Activated CD4-positive, CD25-positive, alpha-beta regulatory T cell treated with anti-CD3 and anti-CD28 coated beads, Interleukin-2, amount 50 U/mL, for 24 hours (primary cell): Measurements from ENCODE around the gene ELF4.

Experiments
- ATAC-seq, 2 donors: fragments of 150-1000 bp; cut with Tn5 transposase; one replicate each; pipeline ENCODE4 v1.10.0; 2021; ENCODE audit warnings: mild to moderate bottlenecking in 1 of 2, moderate library complexity in 1 of 2

ELF4 gene

GRCh38 chrX:130114141-130114588 is 3.9 kb upstream of the ELF4 start:
- no peak for ATAC-seq

- ATAC-seq = no peak
Observed at GRCh38 chrX:130111220-130112154, 1.2 kb upstream of the ELF4 start.

DNA sequence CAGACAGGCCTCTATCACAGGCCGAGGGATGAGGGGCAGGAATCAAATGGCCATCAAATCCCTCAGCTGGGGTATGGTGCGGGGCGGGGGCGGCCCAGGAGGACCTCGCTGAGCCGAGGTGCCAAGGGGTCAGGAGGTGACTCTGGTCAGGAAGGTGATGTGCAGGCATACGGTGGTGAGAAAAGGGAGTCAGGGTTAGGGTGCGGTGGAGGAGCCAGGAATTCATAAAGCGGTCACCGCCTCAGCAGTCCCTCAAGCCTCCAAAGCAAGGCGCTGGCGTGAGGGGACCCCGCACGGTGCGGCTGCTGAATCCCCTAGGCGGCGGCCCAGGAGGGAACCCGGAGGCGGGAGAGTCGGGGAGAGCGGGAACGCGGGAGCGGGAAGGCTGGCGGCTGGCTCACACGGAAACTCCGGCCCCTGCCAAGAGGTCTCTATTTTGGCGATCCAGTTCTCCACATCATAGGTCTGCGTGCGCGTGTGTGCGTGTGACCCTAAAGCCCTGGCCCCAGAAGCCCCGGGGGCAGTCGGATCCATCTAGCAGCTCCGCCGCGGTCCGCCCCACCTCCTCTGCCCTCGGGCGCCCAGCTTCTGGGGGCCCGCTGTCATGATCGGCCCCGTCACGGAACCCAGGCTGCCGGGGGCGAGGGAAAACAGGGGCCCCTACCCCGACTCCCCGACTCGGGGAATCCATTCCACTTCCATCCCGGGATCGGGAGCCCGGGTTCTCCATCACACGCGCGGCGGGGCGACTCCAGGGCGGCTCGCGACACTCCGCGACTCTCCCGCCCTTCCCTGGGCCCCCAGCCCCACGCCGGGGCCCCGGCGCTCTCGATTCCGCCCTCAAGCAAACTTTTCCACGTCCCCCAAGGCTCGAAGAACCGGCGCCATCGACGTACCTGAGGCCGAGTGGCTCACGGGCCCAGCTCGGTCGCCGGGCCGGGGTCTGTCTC is 593 bp downstream of the ELF4 start:
- ATAC-seq = peak; percentile 9 to 17

GRCh38 chrX:130108647-130109428 is 1.5 kb downstream of the ELF4 start:
- ATAC-seq = peak; percentile 51 to 63

GRCh38 chrX:130106071-130106470 is 4.2 kb downstream of the ELF4 start:
- ATAC-seq = no peak

GRCh38 chrX:130105244-130105643 is 5.1 kb downstream of the ELF4 start:
- ATAC-seq = no peak

- ATAC-seq = no peak
Observed at GRCh38 chrX:130103605-130104004, 6.7 kb downstream of the ELF4 start.

- no peak for ATAC-seq
Observed at GRCh38 chrX:130100180-130100579, 10.1 kb downstream of the ELF4 start.

DNA sequence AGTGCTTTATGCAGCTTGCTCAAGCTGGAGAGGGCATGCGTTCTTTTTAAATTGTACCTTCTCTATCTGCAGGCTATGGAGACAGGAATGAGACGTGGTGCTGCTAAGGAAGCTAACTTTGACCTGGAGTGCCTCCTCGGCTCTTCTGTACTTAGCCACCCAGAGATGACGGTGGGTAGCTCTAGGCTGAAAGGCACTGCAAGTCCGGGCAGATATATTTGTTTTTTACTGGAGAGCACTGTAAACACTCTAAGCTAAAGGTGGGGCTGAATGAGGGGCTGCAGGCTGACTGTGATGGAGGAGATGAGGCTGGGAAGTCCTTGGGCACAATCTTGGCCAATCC is 12.1 kb downstream of the ELF4 start:
- ATAC-seq = no peak

GRCh38 chrX:130097507-130098209 is 12.6 kb downstream of the ELF4 start:
- ATAC-seq = peak; percentile 35 to 48

DNA sequence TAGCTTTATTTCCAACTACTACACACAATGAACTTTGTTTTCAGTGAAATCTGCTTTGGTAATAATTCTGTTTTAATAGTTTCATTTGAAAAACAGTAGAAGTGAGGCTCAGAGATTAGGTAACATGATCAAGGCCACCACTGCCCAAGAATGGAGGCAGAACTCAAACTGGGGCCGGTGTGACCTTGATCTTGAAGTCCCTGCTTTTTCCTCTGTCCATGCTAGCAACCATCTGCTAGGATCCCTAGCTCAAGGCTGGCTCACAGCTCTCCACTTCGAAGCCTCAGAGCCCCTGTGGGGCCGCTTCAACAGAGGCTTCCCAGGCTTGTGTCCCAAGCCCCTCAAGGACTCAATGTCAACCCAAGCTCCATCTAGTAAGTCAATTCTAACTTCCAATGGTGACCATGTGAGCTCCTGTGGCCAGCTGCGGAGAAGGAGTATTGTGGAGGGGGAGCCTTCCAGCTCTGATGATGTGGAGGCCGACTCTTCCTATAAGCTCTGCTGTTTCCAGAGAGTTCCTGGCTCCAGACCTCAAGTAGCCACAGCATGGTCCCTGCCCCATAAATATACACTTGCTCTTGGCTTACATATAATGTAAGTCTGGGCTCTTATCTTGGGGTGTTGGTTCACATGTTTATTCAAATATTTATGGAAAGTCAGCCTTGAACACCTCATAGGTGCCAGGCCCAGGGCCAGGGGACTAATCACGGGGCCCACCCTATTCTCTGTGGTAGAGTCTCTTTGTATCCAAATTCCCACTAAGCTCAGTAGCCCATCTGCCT is 14.9 kb downstream of the ELF4 start:
- ATAC-seq = no peak

GRCh38 chrX:130094696-130095095 is 15.6 kb downstream of the ELF4 start:
- ATAC-seq = no peak

DNA sequence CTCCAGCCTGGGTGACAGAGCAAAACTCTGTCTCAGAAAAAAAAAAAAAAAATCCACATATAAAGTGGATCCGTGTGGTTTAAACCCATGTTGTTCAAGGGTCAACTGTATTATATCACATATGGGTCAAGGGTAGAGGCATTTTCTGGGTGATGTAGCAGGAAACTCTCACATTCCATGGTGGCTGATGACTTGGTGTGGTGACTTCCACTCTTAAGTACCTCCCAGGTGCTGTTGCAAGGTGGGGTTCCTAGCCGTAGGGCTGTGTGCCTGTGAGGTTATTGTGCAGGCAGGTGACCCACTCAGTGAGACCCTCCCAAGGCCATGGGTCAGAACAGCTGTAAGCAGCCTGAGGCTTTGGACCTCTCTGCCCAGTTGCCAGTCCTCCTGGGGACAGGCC is 17.0 kb downstream of the ELF4 start:
- no peak for ATAC-seq

GRCh38 chrX:130091980-130092522 is 18.2 kb downstream of the ELF4 start:
- peak; percentile 96 to 98 for ATAC-seq

- ATAC-seq = no peak
Observed at GRCh38 chrX:130090364-130090763, 19.9 kb downstream of the ELF4 start.

DNA sequence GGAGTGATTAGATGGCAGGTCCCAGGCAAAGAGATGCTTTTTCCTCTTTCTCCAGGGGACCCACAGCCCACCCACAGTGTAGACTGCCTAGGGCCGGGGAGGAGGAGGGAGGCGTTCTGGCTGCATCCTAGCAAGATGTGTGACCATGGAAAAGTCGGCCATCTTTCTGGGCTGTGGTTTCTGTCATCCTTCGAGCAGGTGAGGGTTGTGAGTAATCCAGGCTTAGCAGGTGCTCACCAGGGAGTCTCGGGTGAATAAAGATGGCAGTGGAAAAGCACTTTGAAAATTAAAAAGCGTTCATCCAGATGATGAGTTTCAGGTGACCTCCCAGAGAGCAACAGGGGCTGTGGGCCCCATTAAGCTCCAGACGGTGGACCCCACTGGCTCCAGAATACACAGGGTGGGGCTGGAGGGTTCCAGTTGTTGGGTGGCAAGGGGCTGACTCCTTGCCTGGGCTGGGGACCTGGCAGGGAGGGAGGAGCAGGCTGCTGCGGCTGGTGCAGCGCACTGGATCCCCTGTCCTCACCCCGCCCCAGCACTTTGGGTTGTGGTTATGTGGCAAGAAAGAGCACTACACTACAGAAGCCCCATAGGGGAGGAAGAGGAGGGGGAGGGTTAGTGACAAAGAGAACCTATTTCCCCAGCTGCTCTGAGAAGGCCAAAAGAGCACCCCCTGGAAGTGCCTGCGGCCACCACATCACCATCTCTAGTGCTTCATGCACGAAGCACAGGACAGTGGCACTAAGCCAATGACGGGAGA is 23.7 kb downstream of the ELF4 start:
- ATAC-seq = peak; percentile 46 to 50

DNA sequence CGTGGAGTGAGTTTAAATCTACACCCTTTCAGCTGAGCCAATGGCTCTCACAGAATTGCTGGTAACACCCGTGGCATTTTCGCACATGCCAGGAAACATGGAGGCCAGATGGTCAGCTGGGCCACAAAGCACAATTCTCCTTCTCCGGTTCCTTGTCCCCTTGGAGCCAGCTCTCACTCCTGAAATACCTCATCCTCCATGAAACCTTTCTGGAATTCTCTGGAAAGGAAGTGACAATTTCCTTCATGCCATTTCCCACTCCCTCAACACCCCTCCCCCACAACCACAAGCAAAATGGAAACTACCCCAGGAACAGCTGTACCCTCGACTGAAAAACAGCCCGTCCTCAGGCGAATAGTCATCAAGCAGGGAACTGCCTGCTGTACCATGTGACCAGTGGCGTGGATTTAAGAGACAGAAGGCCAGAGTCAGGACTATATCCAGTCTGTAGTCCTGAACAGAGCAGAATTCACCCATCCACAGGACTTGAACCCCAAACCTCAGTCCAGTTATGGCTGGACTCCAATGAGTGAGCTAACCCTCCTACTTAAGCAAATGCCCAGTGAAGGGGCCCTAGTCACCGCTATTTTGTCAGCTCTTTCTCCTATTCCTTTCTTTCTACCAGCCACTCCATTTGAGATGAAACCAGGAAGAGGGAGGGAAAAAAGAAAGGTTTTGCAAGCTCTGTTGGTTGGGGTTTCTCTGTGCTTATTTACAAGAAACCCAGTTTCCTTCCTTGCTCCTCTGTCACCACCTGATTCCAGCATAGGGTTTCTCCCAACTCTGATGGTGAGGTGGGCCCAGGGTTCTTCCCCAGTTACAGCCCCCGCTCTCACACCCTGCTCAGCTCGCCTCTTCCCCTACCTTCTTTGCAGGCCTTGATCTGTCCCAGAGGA is 24.5 kb downstream of the ELF4 start:
- no peak for ATAC-seq

GRCh38 chrX:130084631-130085237 is 25.6 kb downstream of the ELF4 start:
- no peak for ATAC-seq
